Measurements from ENCODE around the gene MED13L. TPM values are rescaled to one million over a fixed set of nuclear protein-coding genes. Genes with fewer than 3 reads are reported as not detected.
A peak's percentile ranks its signal among the peaks of the same experiment; 100 is the strongest.
"Not testable (repeated sequence)": the region's sequence is repeated elsewhere in the genome, so short reads cannot be mapped to it uniquely, and the experiment has no call there.

MED13L gene
- total RNA-seq, 1 donor from 2014 or later, result 83.0 TPM

GRCh38 chr12:116133149-116133548, 144.3 kb downstream of the MED13L start:
- no peak for DNase-seq (ENCODE audit: low read depth)

- DNase-seq (ENCODE audit: low read depth), result not testable (repeated sequence)
These were observed 145.5 kb downstream of the MED13L start for GRCh38 chr12:116131987-116132386.

GRCh38 chr12:116131176-116131575, 146.3 kb downstream of the MED13L start:
- no peak for DNase-seq (ENCODE audit: low read depth)

GRCh38 chr12:116130431-116130830, 147.1 kb downstream of the MED13L start:
- DNase-seq (ENCODE audit: low read depth), result no peak

GRCh38 chr12:116128779-116129178, 148.7 kb downstream of the MED13L start:
- DNase-seq (ENCODE audit: low read depth), result no peak

GRCh38 chr12:116127859-116128258, 149.6 kb downstream of the MED13L start:
- DNase-seq (ENCODE audit: low read depth), result no peak

GRCh38 chr12:116126610-116127009, 150.9 kb downstream of the MED13L start:
- DNase-seq (ENCODE audit: low read depth), result no peak

GRCh38 chr12:116125956-116126566, 151.4 kb downstream of the MED13L start:
- peak; percentile 55 for DNase-seq (ENCODE audit: low read depth)

- no peak for DNase-seq (ENCODE audit: low read depth)
These were observed 152.4 kb downstream of the MED13L start for GRCh38 chr12:116125084-116125483.

GRCh38 chr12:116123451-116124258, 153.8 kb downstream of the MED13L start:
- DNase-seq (ENCODE audit: low read depth), result peak; percentile 93

- DNase-seq (ENCODE audit: low read depth), result no peak
These were observed 154.9 kb downstream of the MED13L start for GRCh38 chr12:116122628-116123027.

GRCh38 chr12:116121453-116121871, 156.0 kb downstream of the MED13L start:
- peak; percentile 35 for DNase-seq (ENCODE audit: low read depth)

- DNase-seq (ENCODE audit: low read depth), result no peak
These were observed 160.7 kb downstream of the MED13L start for GRCh38 chr12:116116650-116117424.

GRCh38 chr12:116113398-116114130, 163.9 kb downstream of the MED13L start:
- no peak for DNase-seq (ENCODE audit: low read depth)

GRCh38 chr12:116106870-116107269, 170.6 kb downstream of the MED13L start:
- no peak for DNase-seq (ENCODE audit: low read depth)

- no peak for DNase-seq (ENCODE audit: low read depth)
These were observed 173.2 kb downstream of the MED13L start for GRCh38 chr12:116104167-116104767.

GRCh38 chr12:116101991-116102390, 175.5 kb downstream of the MED13L start:
- DNase-seq (ENCODE audit: low read depth), result no peak

GRCh38 chr12:116099652-116100432, 177.7 kb downstream of the MED13L start:
- DNase-seq (ENCODE audit: low read depth), result no peak

- no peak for DNase-seq (ENCODE audit: low read depth)
These were observed 180.6 kb downstream of the MED13L start for GRCh38 chr12:116096874-116097273.

- DNase-seq (ENCODE audit: low read depth), result no peak
These were observed 183.0 kb downstream of the MED13L start for GRCh38 chr12:116094475-116094874.
